Glomerular visceral epithelial cell (primary cell): ENCODE measurements around the gene THSD1.

Experiments used
- DNase-seq: peaks from one replicate; pipeline ENCODE4 v3.0.0-alpha.2; 2016; ENCODE audit errors: extremely low spot score

THSD1 gene

DNA sequence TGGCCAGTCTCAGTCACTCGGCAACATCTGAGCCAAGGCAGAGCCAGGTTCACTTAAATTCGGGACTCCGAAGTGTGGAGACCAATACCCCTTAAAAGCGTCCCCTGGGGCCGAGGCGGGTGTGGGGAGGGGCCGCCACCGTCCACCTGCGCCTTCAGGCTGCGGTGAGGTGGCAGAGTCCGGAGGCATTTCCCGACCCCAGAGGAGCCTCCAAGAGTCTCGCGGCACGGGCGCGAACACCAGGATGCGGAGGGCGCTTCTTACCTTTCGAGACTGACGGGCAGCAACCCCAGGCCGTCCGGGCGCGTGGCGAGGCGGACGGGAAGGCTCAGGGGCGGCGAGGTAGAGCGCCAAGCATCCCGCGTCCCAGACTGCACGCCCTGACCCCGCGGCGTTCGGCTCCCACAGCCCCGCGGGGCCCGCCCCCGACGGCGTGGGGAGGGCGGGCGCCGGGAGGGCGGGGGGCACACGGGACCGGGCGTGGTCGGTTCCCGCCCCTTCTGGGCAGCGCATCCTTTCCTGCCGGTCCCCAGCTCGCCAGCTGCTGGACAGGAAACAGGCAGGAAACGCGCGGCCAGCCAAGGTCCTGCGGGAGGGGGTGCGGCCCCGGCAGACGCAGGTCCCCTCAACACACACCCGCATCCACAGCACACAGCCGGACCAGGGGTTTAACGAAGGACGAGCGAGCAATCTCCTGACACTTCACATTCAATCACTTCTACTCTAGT lies at the start of gene THSD1:
TSS of gene THSD1 (minus strand) at position 406 of the 728 bp plus-strand sequence. CDS start 3,572 bp downstream, outside the sequence.
- peak; percentile 77 for DNase-seq

- DNase-seq, result peak; percentile 73
Measured at GRCh38 chr13:52455677-52456041, 49.7 kb upstream of the THSD1 start.

GRCh38 chr13:52454820-52455676 lies 49.1 kb upstream of the THSD1 start, which contains the start of gene CKAP2:
Gene CKAP2, plus strand, starts transcription at chr13:52455478. Its CDS starts 79 bp downstream, at chr13:52455557.
- peak; percentile 94 for DNase-seq

DNA sequence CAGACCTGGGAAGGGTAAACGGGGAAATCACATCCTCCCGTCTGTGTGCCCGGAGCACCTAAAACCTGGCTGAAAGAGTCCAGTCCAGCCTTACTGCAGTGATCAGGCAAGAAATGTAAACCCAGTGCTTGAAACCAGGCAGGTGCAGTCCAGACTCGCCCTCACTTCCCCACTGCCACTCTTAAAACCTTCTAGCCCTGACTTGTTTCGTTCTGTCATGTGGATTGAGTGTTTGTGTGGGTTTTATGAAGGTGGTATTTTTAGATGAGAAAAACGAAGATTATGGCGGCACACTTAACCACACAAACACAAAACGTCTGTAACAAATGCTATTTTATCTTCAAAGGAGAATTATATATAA lies 48.5 kb upstream of the THSD1 start:
- peak; percentile 29 for DNase-seq

DNA sequence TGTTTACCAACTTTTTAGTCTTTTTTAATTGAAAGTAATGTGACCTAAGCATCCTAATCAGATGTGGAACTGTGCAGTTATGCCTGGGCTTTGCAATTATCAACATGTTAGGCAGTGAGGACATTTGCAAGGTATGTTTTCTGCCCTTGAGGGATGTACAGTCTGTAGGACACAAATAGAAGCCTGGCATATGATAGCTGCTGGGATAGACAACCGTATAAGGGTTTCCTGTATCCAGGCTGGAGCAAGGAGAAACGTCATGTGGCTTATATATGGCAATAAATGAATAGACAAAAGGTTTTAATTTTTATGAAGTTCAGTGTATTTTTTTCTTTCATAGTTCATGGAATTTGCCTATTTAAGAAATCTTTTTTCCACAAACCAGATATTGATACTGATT lies 46.5 kb upstream of the THSD1 start:
- no peak for DNase-seq

GRCh38 chr13:52451135-52451804 lies 45.3 kb upstream of the THSD1 start:
- no peak for DNase-seq

- DNase-seq, result no peak
Measured at GRCh38 chr13:52450793-52451116, 44.8 kb upstream of the THSD1 start.

DNA sequence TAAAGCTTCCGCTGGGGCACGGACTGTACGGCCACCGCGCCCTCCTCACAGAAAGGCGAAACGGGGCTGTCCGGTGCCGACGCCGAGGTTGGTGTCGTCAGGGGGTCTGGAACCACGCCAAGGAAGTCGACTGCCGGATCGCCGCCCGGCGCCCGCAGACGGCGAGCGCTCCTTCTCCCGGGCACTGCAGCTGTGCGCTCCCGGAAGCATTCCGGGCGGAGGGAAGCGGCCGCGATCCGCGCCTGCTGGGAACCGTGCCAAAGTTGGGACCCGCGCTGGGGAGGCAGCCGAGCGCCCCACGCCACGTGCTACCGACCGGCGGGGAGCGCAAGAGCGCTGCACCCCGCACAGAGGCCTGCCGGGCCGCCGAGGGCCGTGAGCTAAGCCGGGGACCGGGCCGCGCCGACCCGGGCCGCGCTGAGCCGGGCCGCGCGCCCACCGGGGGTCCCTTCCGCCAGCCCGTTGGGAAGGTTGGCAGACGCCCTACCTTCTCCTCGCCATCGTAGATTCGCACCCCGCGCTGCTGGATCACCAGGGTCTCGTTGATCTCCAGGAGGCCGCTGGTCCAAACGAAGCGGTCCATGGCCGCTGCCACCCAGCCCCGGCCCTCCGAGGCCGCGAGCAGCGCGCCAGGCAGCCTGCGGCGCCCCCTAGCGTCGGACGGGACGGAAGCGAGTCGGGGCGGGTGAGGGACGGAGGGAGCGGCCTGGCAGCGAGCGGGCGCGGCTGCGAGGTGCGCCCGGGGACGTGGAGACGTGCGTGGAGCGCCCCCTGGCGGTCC lies 44.2 kb upstream of the THSD1 start, which contains the start of gene VPS36:
TSS of gene VPS36 (minus strand) at position 623 of the 781 bp plus-strand sequence. CDS start at position 583, 40 bp downstream.
- DNase-seq, result peak; percentile 96

- DNase-seq, result peak; percentile 10
Measured at GRCh38 chr13:52449331-52450011, 43.5 kb upstream of the THSD1 start.

DNA sequence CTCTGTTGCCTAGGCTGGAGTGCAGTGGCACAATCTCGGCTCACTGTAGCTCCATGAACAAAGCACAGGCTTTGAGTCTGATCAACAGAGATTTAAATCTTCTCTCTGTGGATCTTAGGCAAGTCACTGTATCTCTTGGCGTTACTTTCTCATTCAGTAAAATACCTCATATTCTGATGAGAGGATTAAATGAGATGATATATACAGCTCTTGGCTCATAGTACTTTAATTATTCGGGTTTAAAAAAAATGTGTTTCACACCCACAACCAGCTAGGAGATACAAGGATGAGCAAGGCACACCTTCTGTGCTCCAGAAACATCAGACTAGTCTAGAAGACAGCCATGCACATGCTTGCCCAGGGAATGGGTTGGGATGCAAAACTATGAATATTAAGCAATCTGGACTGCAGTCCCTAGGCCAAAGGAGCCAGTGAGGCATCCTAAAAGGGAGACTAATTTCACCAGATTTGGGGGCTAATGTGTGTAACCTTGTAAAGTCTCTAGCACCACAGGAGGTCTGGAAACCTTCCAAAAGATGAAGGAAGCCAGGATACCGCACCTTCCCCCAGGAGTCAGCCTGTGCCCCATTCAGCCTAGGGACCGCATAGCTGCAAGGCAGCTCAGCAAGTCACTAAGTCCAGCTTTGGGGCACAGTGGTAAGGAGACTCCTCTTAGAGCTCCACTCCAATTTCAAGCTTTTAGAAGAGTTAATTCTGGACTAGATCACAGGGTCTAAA lies 42.0 kb upstream of the THSD1 start:
- DNase-seq, result no peak

- DNase-seq, result no peak
Measured at GRCh38 chr13:52447354-52447753, 41.4 kb upstream of the THSD1 start.

GRCh38 chr13:52446265-52446664 lies 40.3 kb upstream of the THSD1 start:
- no peak for DNase-seq

DNA sequence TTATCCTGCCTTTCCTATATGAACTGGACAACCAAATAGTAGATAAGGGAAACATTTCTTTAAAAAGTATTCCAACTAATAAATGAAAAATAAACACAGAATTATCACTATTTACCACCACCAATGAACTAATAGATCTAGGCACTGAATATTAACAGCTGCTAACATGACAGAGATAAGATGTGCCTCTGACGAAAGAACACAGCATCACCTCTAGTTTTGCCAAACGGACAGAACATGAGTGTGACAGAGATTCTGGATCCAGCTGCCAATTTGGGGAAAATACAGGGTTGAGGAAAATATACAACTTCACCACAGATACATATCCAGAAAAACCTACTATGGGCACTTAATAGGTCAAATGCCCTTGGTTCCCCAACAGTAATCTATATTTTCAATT lies 26.5 kb upstream of the THSD1 start:
- no peak for DNase-seq

DNA sequence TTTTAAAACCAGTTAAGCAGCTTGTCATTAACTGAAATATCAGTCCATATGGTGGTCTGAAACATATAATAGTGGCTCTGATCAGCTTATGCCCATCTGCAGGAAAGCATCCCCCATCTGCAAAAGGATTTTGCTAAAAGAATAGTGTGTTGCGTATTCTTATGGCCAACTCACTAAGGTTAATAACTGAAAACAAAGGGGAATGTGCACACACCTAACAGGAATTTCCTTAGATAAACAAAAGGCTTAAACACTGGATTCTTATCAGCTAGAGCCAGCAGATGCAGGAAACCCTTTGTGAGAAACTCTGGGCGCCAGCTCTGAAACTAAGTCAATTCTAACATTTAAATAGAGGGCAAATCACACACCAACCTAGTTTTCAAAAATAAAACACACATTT lies 22.3 kb upstream of the THSD1 start:
- DNase-seq, result no peak

GRCh38 chr13:52421216-52421615 lies 15.2 kb upstream of the THSD1 start:
- no peak for DNase-seq

GRCh38 chr13:52419080-52419479 lies 13.1 kb upstream of the THSD1 start:
- DNase-seq, result no peak

GRCh38 chr13:52414963-52415362 lies 9.0 kb upstream of the THSD1 start:
- DNase-seq, result peak; percentile 69

DNA sequence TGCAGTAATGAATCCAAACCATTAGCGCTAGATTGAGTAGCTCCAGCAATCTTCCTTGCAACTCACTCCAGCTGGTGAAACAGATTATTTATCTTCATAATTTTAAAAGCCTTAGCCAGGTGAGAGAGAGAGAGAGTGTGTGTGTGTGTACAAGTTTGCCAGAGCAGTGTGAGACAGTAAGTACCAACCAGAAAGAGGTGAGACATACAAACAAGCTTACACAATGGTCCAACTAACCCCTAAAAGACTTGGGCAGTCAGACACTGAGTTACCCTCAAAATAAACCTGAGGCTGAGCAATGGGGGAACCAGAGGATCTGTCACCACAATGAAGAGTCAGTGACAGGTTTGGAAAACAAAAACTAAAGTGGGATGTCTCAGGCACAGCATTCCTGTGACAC lies 8.1 kb upstream of the THSD1 start:
- no peak for DNase-seq

- no peak for DNase-seq
Measured at GRCh38 chr13:52412128-52412527, 6.2 kb upstream of the THSD1 start.

DNA sequence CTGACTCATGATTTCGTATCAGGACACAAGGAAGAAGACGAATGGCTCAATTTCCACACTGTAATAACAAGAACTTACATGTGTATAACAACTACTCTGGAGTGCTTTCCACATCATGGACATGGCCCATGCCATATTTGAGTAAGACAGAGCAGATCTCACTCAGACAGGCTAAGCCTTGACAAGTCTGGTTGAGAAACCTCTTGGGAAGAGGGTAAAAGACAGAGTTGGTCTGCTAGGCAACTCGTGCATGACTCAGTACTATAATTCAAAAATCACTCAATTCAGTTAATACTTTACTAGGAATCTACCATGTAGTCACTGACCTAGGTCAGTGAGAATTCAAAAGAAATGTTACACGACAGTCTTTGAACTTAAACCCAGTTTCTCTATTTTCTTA lies 5.7 kb upstream of the THSD1 start:
- DNase-seq, result peak; percentile 86
